HG02642 (cell line): ENCODE results near the gene TMEM271.

Experiments
- ATAC-seq: cut with Tn5 transposase; IDR thresholded peaks from one replicate; pipeline ENCODE4 v1.9.1; 2021; ENCODE audit warnings: mild to moderate bottlenecking; ENCODE audit not compliant: unreplicated experiment, poor library complexity

The TMEM271 gene, protein sequence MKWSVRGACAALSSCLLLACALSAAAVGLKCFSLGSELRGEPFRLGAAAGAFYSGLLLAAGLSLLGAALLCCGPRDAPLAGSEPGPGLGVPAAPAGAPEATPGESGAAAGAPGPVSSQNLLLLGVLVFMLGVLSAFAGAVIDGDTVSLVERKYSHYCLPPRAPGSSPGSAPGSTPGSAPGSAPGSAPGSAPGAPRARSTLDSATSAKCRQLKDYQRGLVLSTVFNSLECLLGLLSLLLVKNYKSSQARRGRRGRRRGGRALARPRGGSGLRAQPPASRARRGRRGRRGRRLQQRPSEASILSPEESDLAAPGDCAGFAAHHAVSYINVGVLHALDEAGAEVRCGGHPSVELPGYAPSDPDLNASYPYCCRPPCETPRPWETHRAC

DNA sequence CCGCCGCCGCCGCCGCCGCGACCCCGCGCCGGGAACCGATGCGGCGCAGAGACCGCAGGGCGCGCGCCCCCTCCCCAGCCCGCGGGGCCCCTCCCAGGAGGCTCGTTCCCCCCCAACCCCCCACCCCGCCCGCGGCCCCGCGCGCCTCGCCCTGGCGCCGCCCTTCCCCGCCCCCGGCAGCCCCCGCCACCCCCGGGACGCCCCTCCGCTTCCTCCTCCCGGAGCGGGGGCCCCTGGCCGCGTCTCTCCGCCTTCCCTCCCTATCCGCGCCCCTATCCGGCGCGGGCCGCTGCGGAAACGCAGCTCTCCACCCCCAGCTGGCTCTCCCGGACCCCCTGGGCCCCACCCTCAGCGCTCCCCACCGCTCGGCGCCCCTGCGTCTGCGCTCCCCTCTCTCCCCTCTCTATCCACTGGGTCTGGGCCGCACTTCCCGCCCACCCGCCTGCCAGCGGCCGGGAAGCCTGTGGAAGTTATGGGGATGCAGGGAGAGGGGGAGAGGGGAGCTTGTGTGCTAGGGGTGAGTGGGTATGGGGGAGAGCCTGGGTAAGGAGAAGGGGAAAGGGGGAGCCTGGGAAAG is at the start of gene TMEM271:
TMEM271 (minus strand) TSS at position 51 of the 577 bp plus-strand sequence. CDS start 233 bp downstream, outside the sequence.
- no peak for ATAC-seq

- ATAC-seq: no peak
Observed at GRCh38 chr4:625631-626161, 49.6 kb upstream of the TMEM271 start.

- no peak for ATAC-seq
Observed at GRCh38 chr4:624705-625590, 48.9 kb upstream of the TMEM271 start, which contains the start of gene PDE6B. TSS of gene PDE6B (plus strand) at chr4:625573. CDS start at chr4:625627, 54 bp downstream.

DNA sequence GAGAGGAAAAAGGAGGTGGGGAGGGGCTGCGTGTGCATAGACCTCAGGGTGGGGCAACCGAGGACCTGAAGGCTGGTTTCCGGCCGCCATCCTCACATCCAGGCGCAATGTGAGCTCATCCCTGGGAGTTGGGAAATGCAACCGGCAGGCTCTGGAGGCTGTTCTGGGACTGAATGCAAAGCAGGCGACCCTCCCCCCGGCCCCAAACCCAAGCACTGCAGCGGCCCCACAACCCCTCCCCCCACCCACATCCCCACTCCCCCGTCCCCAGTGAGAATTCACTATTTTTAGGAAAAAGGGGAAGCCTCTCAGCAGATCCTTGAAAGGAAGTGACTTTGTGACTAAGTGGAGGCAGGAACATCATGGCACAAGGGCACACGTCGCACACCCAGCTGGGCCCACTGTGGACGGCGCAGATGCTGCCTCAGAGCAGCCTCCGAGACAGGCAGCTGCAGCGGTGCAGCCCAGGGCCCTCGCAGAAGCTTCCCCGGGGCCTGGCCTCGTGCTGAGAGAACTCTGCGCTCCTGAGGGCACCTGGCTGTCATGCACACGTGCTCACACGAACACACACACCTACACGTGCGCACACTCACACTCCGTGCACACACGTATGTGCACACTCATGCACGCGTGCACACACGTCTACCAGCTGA is 47.9 kb upstream of the TMEM271 start:
- no peak for ATAC-seq

GRCh38 chr4:622996-623913 is 47.2 kb upstream of the TMEM271 start:
- ATAC-seq: no peak

DNA sequence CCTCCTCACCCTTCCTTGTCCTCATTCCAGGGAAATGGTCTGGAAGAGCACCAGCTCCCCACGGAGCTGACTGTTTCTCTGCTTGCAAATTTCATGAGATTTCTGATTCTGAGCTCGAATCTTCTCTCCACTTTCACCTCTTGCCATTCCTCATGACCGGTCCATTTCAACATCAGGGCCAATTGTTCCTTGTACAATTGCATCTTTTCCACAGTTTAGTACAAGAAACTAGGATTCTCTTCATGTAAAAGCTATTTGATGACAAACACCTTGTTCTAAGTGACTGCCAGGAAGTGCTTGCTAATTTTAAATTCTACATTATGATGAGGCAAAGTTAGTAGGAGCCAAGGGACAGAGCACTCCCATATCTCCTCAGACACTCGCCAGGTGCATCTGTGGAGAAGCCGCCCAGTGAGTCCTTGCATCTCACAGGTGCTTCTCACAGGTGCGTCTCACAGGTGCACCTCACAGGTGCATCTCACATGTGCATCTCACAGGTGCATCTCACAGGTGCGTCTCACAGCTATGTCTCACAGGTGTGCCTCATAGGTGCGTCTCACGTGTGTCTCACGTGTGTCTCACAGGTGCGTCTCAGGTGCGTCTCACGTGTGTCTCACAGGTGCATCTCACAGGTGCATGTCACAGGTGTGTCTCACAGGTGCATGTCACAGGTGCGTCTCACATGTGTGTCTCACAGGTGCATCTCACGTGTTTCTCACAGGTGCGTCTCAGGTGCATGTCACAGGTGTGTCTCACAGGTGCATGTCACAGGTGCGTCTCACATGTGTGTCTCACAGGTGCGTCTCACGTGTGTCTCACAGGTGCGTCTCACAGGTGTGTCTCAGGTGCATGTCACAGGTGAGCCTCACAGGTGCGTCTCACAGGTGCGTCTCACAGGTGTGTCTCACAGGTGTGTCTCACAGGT is 46.2 kb upstream of the TMEM271 start:
- no peak for ATAC-seq

DNA sequence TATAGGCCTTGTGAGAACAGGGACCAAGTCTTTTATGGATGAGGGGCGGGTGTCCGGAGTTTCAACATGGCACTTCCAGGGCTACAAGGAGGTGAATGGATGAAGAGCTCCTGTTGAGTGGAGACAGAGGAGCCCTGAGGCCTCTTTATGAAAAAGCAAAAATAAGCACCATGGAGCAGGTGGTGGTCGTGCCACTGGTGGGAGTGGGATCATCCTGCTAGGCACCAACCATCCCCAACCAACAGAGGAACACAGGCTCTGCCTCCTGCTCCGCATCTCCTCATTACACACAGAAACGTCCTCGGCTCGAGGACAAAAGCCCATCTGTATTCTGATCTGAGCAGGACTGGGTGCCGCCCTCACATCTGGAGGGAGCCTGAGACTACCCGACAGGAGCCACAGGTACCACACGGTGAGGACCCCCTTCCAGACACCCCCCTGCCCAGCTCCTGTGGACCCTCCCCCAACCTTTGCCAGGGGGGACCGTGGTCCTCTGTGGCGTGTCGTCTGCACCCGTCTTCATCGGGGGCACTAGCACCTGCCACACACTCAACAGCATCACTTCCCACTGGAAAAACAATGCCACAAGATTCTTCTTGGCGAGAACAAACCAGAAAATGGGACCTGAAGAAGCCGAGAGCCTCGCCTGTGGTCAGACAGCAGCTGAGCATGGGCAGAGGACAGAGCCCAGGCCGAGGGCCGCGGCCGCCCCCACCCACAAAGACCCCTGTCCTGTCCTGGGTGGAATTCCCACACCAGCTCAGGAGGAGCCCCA is 45.4 kb upstream of the TMEM271 start:
- ATAC-seq: no peak

- no peak for ATAC-seq
Observed at GRCh38 chr4:620851-621261, 44.8 kb upstream of the TMEM271 start.

- ATAC-seq: no peak
Observed at GRCh38 chr4:620201-620600, 44.1 kb upstream of the TMEM271 start.

GRCh38 chr4:617644-618641 is 41.8 kb upstream of the TMEM271 start:
- ATAC-seq: no peak

- ATAC-seq: no peak
Observed at GRCh38 chr4:616911-617643, 41.0 kb upstream of the TMEM271 start.

DNA sequence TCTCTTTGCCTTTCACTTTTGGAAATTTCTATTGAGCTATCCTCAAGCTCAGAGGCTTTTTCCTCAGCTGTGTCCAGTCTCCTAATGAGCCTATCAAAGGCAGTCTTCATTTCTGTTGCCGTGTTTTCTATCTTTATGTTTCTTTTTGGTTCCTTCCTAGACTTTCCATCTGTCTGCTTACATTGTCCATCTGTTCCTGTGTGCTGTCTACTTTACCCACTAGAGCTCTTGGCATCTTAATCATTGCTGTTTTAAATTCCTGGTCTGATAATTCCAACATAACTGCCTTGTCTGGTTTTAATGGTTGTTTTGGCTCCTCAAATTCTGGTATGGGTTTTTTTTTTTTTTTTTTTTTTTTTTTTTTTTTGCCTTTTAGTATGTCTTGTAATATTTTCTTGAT is 40.0 kb upstream of the TMEM271 start:
- no peak for ATAC-seq

DNA sequence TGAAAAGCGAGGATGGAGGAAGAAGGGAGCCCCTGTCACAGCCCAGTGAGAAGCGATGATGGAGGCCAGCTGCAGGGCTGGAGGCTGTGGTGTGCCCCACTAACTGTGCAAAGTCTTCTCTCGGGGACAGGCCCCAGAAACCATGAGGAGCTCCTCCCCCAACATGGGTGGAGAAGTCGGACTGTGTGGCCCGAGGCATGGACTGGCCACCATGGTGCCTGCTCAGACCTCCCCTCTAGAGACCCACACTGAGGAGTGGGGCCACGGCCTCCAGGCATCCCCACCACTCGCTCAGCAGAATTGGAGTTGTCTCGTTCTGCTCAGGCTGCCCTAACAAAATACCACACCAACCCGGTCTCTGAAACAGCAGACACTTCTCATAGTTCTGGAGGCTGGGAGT is 37.0 kb upstream of the TMEM271 start:
- no peak for ATAC-seq

GRCh38 chr4:612749-613125 is 36.6 kb upstream of the TMEM271 start:
- no peak for ATAC-seq

DNA sequence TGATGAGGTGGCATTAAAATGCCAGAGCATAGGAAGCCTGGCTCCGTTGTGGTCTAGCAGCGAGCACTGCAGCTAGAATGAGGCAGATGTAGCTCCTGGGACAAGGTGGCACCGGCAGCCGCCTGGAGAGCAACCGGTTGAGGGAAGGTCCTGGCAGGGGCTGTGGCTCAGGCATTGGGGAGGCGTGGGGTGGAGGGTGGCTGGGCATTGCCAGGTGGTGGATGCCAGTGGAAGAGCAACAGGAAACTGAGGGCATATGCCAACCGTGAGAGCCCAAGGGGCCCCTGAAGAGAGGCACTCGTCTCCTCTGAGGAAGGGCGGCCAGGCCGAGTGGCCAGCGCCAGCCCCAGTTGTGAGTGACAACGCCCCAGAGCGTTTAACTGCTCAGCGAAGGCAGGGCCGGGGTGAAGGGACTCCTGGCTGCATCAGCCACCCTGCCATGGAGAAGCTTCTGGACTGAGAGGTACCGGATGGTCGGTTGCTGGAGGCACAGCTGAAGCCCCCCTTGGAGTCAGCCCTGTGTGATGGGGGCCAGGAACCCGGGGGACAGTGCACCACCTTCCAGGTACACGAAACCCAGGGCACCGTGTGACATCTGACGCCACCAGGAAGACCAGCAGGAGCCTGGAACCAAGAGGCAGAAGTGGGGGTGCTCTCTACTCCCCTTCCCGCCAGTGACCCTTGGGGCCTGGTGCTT is 36.1 kb upstream of the TMEM271 start:
- ATAC-seq: no peak
